Astrocyte (in vitro differentiated cells and primary cell): ENCODE results near the gene ACSM3. TPM values are rescaled to one million over a fixed set of nuclear protein-coding genes. Genes with fewer than 3 reads are reported as not detected.

ENCODE experiments used
- DNase-seq: peaks from one replicate; pipeline ENCODE4 v3.0.0-alpha.2; 2010; ENCODE audit warnings: low read depth
- FAIRE-seq: peaks from 2 replicates; lab custom pipeline; 2011; peaks lifted over from hg19 to GRCh38; lab: Jason Lieb, UNC
- H2AFZ ChIP-seq: 2 replicates; pipeline ENCODE4 v1.6.0; 2012; ENCODE audit warnings: low read depth, low read length, inconsistent platforms
- H3K27ac ChIP-seq: 2 replicates; pipeline ENCODE4 v1.5.1; 2011; ENCODE audit warnings: low read depth, low read length, inconsistent platforms
- H3K27me3 ChIP-seq: 2 replicates; pipeline ENCODE4 v1.6.0; 2011; ENCODE audit warnings: low read length, inconsistent platforms; ENCODE audit not compliant: insufficient read depth
- H3K36me3 ChIP-seq: 2 replicates; pipeline ENCODE4 v1.5.1; 2011; ENCODE audit warnings: low read length, inconsistent platforms; ENCODE audit not compliant: insufficient read depth
- H3K4me1 ChIP-seq: 2 replicates; pipeline ENCODE4 v1.5.1; 2011; ENCODE audit warnings: low read length, inconsistent platforms; ENCODE audit not compliant: insufficient read depth
- H3K4me2 ChIP-seq: 2 replicates; pipeline ENCODE4 v1.6.0; 2012; ENCODE audit warnings: low read length, inconsistent platforms
- H3K4me3 ChIP-seq: 2 replicates; pipeline ENCODE4 v1.5.1; 2011; ENCODE audit warnings: low read depth, mild to moderate bottlenecking, low read length, inconsistent platforms; ENCODE audit not compliant: insufficient read depth
- H3K79me2 ChIP-seq: 2 replicates; pipeline ENCODE4 v1.6.0; 2012; ENCODE audit warnings: mild to moderate bottlenecking, low read length, inconsistent platforms; ENCODE audit not compliant: insufficient read depth
- H3K9ac ChIP-seq: 2 replicates; pipeline ENCODE4 v1.6.0; 2012; ENCODE audit warnings: mild to moderate bottlenecking, low read length, inconsistent platforms
- H3K9me3 ChIP-seq: 2 replicates; pipeline ENCODE4 v1.5.1; 2012; ENCODE audit warnings: low read depth, mild to moderate bottlenecking, low read length, inconsistent platforms; ENCODE audit not compliant: insufficient read depth
- H4K20me1 ChIP-seq: 2 replicates; pipeline ENCODE4 v1.6.0; 2012; ENCODE audit warnings: low read length, inconsistent platforms; ENCODE audit not compliant: insufficient read depth
- H3K27ac Mint-ChIP-seq: one replicate; pipeline ENCODE4 v1.8.0; 2021; ENCODE audit warnings: mild to moderate bottlenecking, mixed read lengths; ENCODE audit not compliant: unreplicated experiment
- H3K27me3 Mint-ChIP-seq: one replicate; pipeline ENCODE4 v1.8.0; 2021; ENCODE audit warnings: low read depth, mixed read lengths; ENCODE audit not compliant: unreplicated experiment
- H3K36me3 Mint-ChIP-seq: one replicate; pipeline ENCODE4 v1.8.0; 2021; ENCODE audit warnings: low read depth, mixed read lengths; ENCODE audit not compliant: unreplicated experiment
- H3K4me1 Mint-ChIP-seq: one replicate; pipeline ENCODE4 v1.8.0; 2021; ENCODE audit warnings: low read depth, mixed read lengths; ENCODE audit not compliant: unreplicated experiment
- H3K4me3 Mint-ChIP-seq: one replicate; pipeline ENCODE4 v1.8.0; 2021; ENCODE audit warnings: mild to moderate bottlenecking, moderate library complexity, mixed read lengths; ENCODE audit not compliant: unreplicated experiment
- H3K9me3 Mint-ChIP-seq: one replicate; pipeline ENCODE4 v1.8.0; 2021; ENCODE audit warnings: mild to moderate bottlenecking, mixed read lengths; ENCODE audit not compliant: unreplicated experiment
- EZH2 ChIP-seq: IDR thresholded peaks from 2 replicates; pipeline ENCODE4 v1.6.1; 2012; ENCODE audit warnings: mild to moderate bottlenecking, low read length, inconsistent platforms; ENCODE audit not compliant: insufficient read depth
- total RNA-seq: library from RNA; stranded (reverse); gene quantifications from 2 replicates; pipeline ENCODE4 v1.2.1, GENCODE V29; 2021
- TF ChIP-seq, protein P1 (sequence below): IDR thresholded peaks from 2 replicates; pipeline ENCODE4 v1.5.1; 2011; ENCODE audit warnings: low read depth, mild to moderate bottlenecking, inconsistent platforms, low read length, moderate library complexity; ENCODE audit not compliant: insufficient read depth

Gene ACSM3
- total RNA-seq, 1 donor from 2014 or later, result 7.4 TPM

DNA sequence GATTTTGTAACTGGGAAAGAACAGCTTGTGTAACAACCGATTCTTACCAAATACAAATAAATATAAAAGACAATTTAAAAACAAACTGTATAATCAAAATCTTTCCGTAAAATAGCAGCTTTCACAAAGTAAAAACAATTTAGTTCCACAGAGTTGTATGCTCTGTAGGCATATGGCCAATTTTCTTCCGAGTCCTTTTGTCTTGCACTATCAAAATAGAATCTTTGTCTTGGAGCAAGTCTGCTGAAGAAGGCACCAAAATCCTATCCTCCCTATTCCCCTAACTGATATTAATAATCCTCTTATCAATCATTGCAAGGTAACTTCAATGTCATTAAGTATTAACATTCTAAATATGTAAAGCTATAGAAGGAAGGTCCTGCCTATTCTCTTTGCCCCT, 29.8 kb upstream of the ACSM3 start:
- H3K4me1 Mint-ChIP-seq, result no peaks in the 10 kb centered on the region

DNA sequence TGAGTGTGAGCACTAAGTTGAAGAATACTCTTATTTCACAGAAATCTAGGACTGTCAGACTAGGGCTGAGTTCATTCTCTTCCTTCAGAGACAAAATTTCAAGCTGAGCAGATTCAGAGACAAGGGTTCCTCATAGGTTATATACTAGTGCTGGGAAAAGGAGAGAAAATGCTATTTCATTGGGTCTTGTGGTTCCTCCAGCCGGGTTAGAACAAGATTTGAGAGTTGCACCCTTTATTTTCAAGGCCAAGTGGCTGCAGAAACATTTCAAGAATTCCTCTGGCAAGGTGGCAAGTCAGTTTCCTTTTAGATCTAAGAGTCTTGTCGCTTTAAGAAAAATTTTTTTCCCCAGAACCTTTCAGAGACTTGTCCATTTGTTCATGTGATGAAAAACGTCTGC, 29.0 kb upstream of the ACSM3 start:
- H3K36me3 Mint-ChIP-seq, result peaks cover 4% of the 10 kb centered on the region
- Histone ChIP-seq H3K27me3 (no peaks in the 10 kb centered on the region), H4K20me1 (peaks cover 33% of the 10 kb centered on the region), H3K4me2 (no peak overlapping the region), H3K9ac (no peak overlapping the region), H3K27ac (no peak overlapping the region), H3K4me1 (no peaks in the 10 kb centered on the region), H3K9me3 (no peaks in the 10 kb centered on the region), H3K36me3 (peaks cover 34% of the 10 kb centered on the region), H3K4me3 (no peak overlapping the region), H3K79me2 (peaks cover 21% of the 10 kb centered on the region), H2AFZ (no peak overlapping the region)
- TF ChIP-seq EZH2, result no peak
- TF ChIP-seq, protein P1, sequence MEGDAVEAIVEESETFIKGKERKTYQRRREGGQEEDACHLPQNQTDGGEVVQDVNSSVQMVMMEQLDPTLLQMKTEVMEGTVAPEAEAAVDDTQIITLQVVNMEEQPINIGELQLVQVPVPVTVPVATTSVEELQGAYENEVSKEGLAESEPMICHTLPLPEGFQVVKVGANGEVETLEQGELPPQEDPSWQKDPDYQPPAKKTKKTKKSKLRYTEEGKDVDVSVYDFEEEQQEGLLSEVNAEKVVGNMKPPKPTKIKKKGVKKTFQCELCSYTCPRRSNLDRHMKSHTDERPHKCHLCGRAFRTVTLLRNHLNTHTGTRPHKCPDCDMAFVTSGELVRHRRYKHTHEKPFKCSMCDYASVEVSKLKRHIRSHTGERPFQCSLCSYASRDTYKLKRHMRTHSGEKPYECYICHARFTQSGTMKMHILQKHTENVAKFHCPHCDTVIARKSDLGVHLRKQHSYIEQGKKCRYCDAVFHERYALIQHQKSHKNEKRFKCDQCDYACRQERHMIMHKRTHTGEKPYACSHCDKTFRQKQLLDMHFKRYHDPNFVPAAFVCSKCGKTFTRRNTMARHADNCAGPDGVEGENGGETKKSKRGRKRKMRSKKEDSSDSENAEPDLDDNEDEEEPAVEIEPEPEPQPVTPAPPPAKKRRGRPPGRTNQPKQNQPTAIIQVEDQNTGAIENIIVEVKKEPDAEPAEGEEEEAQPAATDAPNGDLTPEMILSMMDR, result no peak
- DNase-seq (no peak), FAIRE-seq (no peak)
- H3K4me3 Mint-ChIP-seq, result no peak overlapping the region
- H3K4me1 Mint-ChIP-seq, result no peaks in the 10 kb centered on the region
- H3K27me3 Mint-ChIP-seq, result no peaks in the 10 kb centered on the region
- no peak overlapping the region for H3K27ac Mint-ChIP-seq
- no peaks in the 10 kb centered on the region for H3K9me3 Mint-ChIP-seq

More for the DNA sequence above, 29.8 kb upstream of the ACSM3 start:
- H3K36me3 Mint-ChIP-seq, result peaks cover 4% of the 10 kb centered on the region
- H3K4me2 ChIP-seq, result no peak overlapping the region
- H3K4me3 Mint-ChIP-seq, result no peak overlapping the region
- H3K9me3 Mint-ChIP-seq, result no peaks in the 10 kb centered on the region
- no peaks in the 10 kb centered on the region for H3K27me3 ChIP-seq
- no peaks in the 10 kb centered on the region for H3K4me1 ChIP-seq
- no peak overlapping the region for H3K4me3 ChIP-seq
- DNase-seq, result no peak
- H3K79me2 ChIP-seq, result peaks cover 14% of the 10 kb centered on the region
- H3K9ac ChIP-seq, result no peak overlapping the region
- H3K36me3 ChIP-seq, result peaks cover 34% of the 10 kb centered on the region
- no peaks in the 10 kb centered on the region for H3K9me3 ChIP-seq
- H4K20me1 ChIP-seq, result peaks cover 26% of the 10 kb centered on the region
- no peak for TF ChIP-seq EZH2
- no peak for FAIRE-seq
- H3K27ac Mint-ChIP-seq, result no peak overlapping the region
- no peak overlapping the region for H3K27ac ChIP-seq
- H2AFZ ChIP-seq, result no peak overlapping the region
- H3K27me3 Mint-ChIP-seq, result no peaks in the 10 kb centered on the region

DNA sequence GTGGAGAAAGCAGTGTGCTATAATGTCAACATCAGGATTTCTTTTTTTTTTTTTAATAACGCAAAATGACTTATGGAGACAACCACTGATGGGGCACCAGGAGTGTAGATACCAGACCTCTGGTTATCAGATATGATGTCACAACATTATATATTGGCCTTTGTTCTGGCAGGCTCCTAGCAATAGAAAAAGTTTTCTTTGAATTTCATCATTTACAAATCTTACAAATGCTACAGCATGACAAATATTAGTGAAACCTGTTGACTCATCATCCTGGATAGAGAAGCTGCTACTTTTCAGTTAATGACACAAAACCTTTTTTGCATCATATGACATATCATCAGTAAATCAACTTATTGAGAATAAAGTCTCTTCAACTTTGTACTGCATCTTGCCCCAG, 28.3 kb upstream of the ACSM3 start:
- peaks cover 28% of the 10 kb centered on the region for H3K79me2 ChIP-seq
- peaks cover 34% of the 10 kb centered on the region for H3K36me3 ChIP-seq
- DNase-seq (no peak), FAIRE-seq (no peak)
- Mint-ChIP-seq H3K36me3 (peaks cover 4% of the 10 kb centered on the region), H3K4me1 (peaks cover 6% of the 10 kb centered on the region), H3K9me3 (no peaks in the 10 kb centered on the region), H3K27ac (no peak overlapping the region), H3K27me3 (no peaks in the 10 kb centered on the region), H3K4me3 (no peak overlapping the region)
- H3K9ac ChIP-seq, result no peak overlapping the region
- peaks cover 5% of the 10 kb centered on the region for H3K4me1 ChIP-seq
- no peaks in the 10 kb centered on the region for H3K27me3 ChIP-seq
- no peak overlapping the region for H2AFZ ChIP-seq
- H3K4me3 ChIP-seq, result no peak overlapping the region
- H3K4me2 ChIP-seq, result no peak overlapping the region
- H3K27ac ChIP-seq, result no peak overlapping the region
- TF ChIP-seq EZH2, result no peak
- TF ChIP-seq, protein P1, result no peak
- H4K20me1 ChIP-seq, result peaks cover 40% of the 10 kb centered on the region
- no peaks in the 10 kb centered on the region for H3K9me3 ChIP-seq
